ENCODE data around the gene RCOR2.

- TF ChIP-seq POLR2A (IDR thresholded peaks at IDR 0.05; ENCODE audit: low read depth, low read length): no peak
- no peak for TF ChIP-seq POLR2AphosphoS5 (IDR thresholded peaks at IDR 0.05; ENCODE audit: low read depth, low read length)
Observed at GRCh38 chr11:63923319-63923718, 6.4 kb upstream of the RCOR2 start.

All from GM12892 (cell line).